Testis (tissue), 2 donors: ENCODE measurements around the gene ZNF667.

Experiments used
- POLR2A ChIP-seq: fragments of 450-650 bp; IDR thresholded peaks from one replicate; pipeline ENCODE4 v1.6.1; 2017; ENCODE audit warnings: antibody characterized with exemption, mild to moderate bottlenecking, moderate library complexity
- TF ChIP-seq, protein P1 (sequence below), 3 experiments: fragments of 450-650 bp in 2 of 3; fragments of 200-600 bp in 1 of 3; sonication (generic) in 1 of 3; IDR thresholded peaks; one replicate each; pipeline ENCODE4 v1.5.1; 2016 to 2019; ENCODE audit warnings: antibody characterized with exemption in 3 of 3, mild to moderate bottlenecking in 2 of 3, moderate library complexity in 1 of 3

DNA sequence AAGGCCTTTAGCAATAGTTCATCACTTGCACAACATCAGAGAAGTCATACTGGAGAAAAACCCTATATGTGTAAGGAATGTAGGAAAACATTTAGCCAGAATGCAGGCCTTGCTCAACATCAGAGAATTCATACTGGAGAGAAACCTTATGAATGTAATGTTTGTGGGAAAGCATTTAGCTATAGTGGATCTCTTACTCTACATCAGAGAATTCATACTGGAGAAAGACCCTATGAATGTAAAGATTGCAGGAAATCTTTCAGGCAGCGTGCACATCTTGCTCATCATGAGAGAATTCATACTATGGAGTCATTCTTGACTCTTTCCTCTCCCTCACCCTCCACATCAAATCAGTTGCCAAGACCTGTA lies 53.2 kb downstream of the ZNF667 start:
- TF ChIP-seq POLR2A = no peak
- TF ChIP-seq, protein P1, sequence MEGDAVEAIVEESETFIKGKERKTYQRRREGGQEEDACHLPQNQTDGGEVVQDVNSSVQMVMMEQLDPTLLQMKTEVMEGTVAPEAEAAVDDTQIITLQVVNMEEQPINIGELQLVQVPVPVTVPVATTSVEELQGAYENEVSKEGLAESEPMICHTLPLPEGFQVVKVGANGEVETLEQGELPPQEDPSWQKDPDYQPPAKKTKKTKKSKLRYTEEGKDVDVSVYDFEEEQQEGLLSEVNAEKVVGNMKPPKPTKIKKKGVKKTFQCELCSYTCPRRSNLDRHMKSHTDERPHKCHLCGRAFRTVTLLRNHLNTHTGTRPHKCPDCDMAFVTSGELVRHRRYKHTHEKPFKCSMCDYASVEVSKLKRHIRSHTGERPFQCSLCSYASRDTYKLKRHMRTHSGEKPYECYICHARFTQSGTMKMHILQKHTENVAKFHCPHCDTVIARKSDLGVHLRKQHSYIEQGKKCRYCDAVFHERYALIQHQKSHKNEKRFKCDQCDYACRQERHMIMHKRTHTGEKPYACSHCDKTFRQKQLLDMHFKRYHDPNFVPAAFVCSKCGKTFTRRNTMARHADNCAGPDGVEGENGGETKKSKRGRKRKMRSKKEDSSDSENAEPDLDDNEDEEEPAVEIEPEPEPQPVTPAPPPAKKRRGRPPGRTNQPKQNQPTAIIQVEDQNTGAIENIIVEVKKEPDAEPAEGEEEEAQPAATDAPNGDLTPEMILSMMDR (IDR thresholded peaks at IDR 0.05) = no peak
